ENCODE data around the gene PTX3.

PTX3 gene

DNA sequence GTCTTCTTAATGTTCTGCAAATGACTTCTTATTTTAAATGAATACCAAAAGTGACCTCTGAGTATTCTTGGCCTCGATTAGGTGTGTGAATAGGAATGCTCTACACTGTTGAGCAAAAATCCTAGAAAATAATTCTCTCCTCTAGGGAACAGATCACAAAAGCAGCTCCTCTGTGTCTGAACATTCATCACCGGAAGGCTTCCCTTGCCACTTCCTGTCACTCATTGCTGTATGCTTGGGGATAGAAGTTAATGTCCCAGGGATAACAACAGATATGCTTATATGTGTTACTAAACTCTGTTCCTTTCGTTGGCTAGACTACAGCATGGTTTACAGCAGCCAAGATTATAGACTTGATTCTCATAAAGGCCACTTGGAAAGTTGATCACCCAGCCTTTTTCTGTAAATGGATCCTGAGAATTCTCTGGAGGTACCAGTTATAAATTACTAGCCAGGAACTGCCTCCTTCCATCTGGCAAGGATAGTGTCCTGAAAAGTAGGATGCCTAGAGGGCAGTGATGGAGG, 16.0 kb upstream of the PTX3 start:
- Histone ChIP-seq H2BK12ac (ENCODE audit: low read length) (no peak overlapping the region), H3K18ac (ENCODE audit: low read length) (no peak overlapping the region), H3K79me2 (ENCODE audit: control insufficient read depth, insufficient read depth, low read length, poor library complexity) (no peaks in the 10 kb centered on the region), H3K9ac (ENCODE audit: low read length) (no peak overlapping the region), H4K8ac (ENCODE audit: low read depth, low read length) (no peak overlapping the region), H3K9me3 (ENCODE audit: insufficient read depth, low read depth, low read length) (no peaks in the 10 kb centered on the region), H4K91ac (ENCODE audit: low read depth, low read length) (no peak overlapping the region), H3K14ac (ENCODE audit: low read length) (no peak overlapping the region), H3K4me1 (ENCODE audit: control insufficient read depth in 1 of 2, insufficient read depth in 2 of 2, low read length in 2 of 2) (peaks cover 2 to 3% of the 10 kb centered on the region in 2 experiments), H3K27me3 (ENCODE audit: insufficient read depth, low read length) (no peaks in the 10 kb centered on the region), H2AFZ (ENCODE audit: insufficient read depth, low read length, poor library complexity) (no peak overlapping the region), H2BK5ac (ENCODE audit: low read depth, low read length, poor library complexity) (no peak overlapping the region), H2AK5ac (ENCODE audit: low read length) (no peak overlapping the region), H3K36me3 (ENCODE audit: control insufficient read depth in 1 of 2, insufficient read depth in 2 of 2, low read length in 2 of 2) (no peaks in the 10 kb centered on the region), H3K4me2 (ENCODE audit: low read length) (no peak overlapping the region), H3K4me3 (ENCODE audit: low read depth, low read length) (no peak overlapping the region), H3K23ac (ENCODE audit: low read length) (no peak overlapping the region), H3K79me1 (ENCODE audit: low read length) (no peaks in the 10 kb centered on the region), H2BK120ac (ENCODE audit: insufficient read depth, low read length, poor library complexity) (no peak overlapping the region), H4K12ac (ENCODE audit: low read depth, low read length) (no peak overlapping the region), H3K27ac (ENCODE audit: low read depth, low read length) (no peak overlapping the region), H3K4ac (ENCODE audit: low read depth, low read length) (no peak overlapping the region)
- WGBS (ENCODE audit: extremely low coverage, insufficient coverage, insufficient read length), result no CpG with 5 or more reads among the region's 3 CpGs
- DNase-seq, result no peak

DNA sequence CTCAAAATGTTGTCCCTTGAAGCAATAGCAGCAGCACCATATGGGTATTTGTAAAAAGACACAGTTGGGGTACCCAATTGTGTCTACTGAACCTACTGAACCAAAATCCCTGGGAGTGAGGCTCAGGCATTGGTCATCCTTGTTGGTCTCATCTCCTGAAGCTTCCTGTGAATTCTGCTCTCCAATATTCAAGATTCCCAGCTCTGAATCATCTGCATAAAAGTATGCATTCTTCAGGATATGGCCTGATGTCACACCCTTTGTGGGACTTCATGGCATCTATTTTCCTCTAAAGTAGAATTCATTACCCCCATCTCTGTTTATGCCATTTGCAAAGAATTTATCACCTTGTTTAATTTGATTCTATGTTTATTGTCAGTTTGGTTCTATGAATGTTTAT, 13.3 kb upstream of the PTX3 start:
- Histone ChIP-seq H2BK5ac (ENCODE audit: low read depth, low read length, poor library complexity) (no peak overlapping the region), H3K4ac (ENCODE audit: low read depth, low read length) (no peak overlapping the region), H3K18ac (ENCODE audit: low read length) (no peak overlapping the region), H2BK12ac (ENCODE audit: low read length) (no peak overlapping the region), H4K8ac (ENCODE audit: low read depth, low read length) (no peak overlapping the region), H3K4me2 (ENCODE audit: low read length) (no peak overlapping the region), H4K91ac (ENCODE audit: low read depth, low read length) (no peak overlapping the region), H3K27ac (ENCODE audit: low read depth, low read length) (no peak overlapping the region), H4K12ac (ENCODE audit: low read depth, low read length) (no peak overlapping the region), H2BK120ac (ENCODE audit: insufficient read depth, low read length, poor library complexity) (no peak overlapping the region), H2AK5ac (ENCODE audit: low read length) (no peak overlapping the region), H3K27me3 (ENCODE audit: insufficient read depth, low read length) (no peaks in the 10 kb centered on the region), H3K4me3 (ENCODE audit: low read depth, low read length) (no peak overlapping the region), H3K9me3 (ENCODE audit: insufficient read depth, low read depth, low read length) (no peaks in the 10 kb centered on the region), H3K79me1 (ENCODE audit: low read length) (no peaks in the 10 kb centered on the region), H3K14ac (ENCODE audit: low read length) (no peak overlapping the region), H3K23ac (ENCODE audit: low read length) (no peak overlapping the region), H3K9ac (ENCODE audit: low read length) (no peak overlapping the region), H3K4me1 (ENCODE audit: control insufficient read depth in 1 of 2, insufficient read depth in 2 of 2, low read length in 2 of 2) (no peaks in the 10 kb centered on the region), H2AFZ (ENCODE audit: insufficient read depth, low read length, poor library complexity) (no peak overlapping the region), H3K36me3 (ENCODE audit: control insufficient read depth in 1 of 2, insufficient read depth in 2 of 2, low read length in 2 of 2) (no peaks in the 10 kb centered on the region), H3K79me2 (ENCODE audit: control insufficient read depth, insufficient read depth, low read length, poor library complexity) (no peaks in the 10 kb centered on the region)
- peak; percentile 7 to 71 for DNase-seq

DNA sequence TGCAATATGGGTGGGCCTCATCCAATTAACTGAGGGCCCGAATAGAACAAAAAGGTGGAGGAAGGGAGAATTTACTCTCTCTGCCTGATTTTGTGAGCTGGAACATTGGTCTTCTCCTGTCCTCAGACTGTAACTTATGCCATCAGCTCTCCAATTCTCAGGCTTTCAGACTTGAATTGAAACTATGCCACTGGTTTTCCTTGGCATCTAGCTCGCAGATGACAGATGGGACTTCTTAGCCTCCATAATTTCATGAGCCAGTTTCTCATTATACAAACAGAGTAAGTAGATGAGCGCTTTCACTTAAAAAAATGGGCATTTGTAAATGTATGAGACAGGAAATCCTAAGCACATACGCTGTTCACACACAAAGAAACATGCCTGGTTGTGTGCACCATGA, 8.7 kb upstream of the PTX3 start:
- no peak overlapping the region for H3K4me3 ChIP-seq (ENCODE audit: low read depth, low read length)
- no peak overlapping the region for H4K8ac ChIP-seq (ENCODE audit: low read depth, low read length)
- no peak overlapping the region for H2AK5ac ChIP-seq (ENCODE audit: low read length)
- H4K91ac ChIP-seq (ENCODE audit: low read depth, low read length), result no peak overlapping the region
- H2AFZ ChIP-seq (ENCODE audit: insufficient read depth, low read length, poor library complexity), result no peak overlapping the region
- no peaks in the 10 kb centered on the region for H3K79me1 ChIP-seq (ENCODE audit: low read length)
- no peak overlapping the region for H2BK120ac ChIP-seq (ENCODE audit: insufficient read depth, low read length, poor library complexity)
- DNase-seq, result no peak
- no peak overlapping the region for H4K12ac ChIP-seq (ENCODE audit: low read depth, low read length)
- H3K14ac ChIP-seq (ENCODE audit: low read length), result no peak overlapping the region
- WGBS (ENCODE audit: extremely low coverage, insufficient coverage, insufficient read length), result no CpG with 5 or more reads among the region's 4 CpGs
- H3K4me1 ChIP-seq (ENCODE audit: control insufficient read depth in 1 of 2, insufficient read depth in 2 of 2, low read length in 2 of 2), result no peaks in the 10 kb centered on the region
- no peak overlapping the region for H3K9ac ChIP-seq (ENCODE audit: low read length)
- H3K4ac ChIP-seq (ENCODE audit: low read depth, low read length), result no peak overlapping the region
- no peak overlapping the region for H2BK12ac ChIP-seq (ENCODE audit: low read length)
- H3K4me2 ChIP-seq (ENCODE audit: low read length), result no peak overlapping the region
- no peaks in the 10 kb centered on the region for H3K9me3 ChIP-seq (ENCODE audit: insufficient read depth, low read depth, low read length)
- no peaks in the 10 kb centered on the region for H3K27me3 ChIP-seq (ENCODE audit: insufficient read depth, low read length)
- no peak overlapping the region for H3K18ac ChIP-seq (ENCODE audit: low read length)
- H3K23ac ChIP-seq (ENCODE audit: low read length), result no peak overlapping the region
- no peak overlapping the region for H2BK5ac ChIP-seq (ENCODE audit: low read depth, low read length, poor library complexity)
- H3K79me2 ChIP-seq (ENCODE audit: control insufficient read depth, insufficient read depth, low read length, poor library complexity), result no peaks in the 10 kb centered on the region
- H3K36me3 ChIP-seq (ENCODE audit: control insufficient read depth in 1 of 2, insufficient read depth in 2 of 2, low read length in 2 of 2), result no peaks in the 10 kb centered on the region
- H3K27ac ChIP-seq (ENCODE audit: low read depth, low read length), result no peak overlapping the region

DNA sequence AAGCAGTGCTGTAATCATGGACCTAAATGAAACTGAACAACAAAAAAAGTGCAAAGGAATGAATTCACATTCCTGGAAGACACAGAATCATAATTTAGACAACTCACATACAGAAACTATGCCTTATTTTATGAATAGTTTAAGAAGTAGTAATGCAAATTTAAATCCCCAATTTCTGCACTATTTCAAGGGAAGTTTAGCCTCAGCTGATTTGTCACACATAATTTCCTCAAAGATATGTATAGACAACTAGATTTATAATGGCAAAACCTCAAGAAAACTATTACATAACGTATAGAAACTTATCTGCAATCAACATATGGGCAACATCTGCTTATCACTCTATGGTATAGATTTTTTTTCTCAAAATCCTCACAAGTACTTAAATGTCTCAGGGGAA, 7.8 kb upstream of the PTX3 start:
- Histone ChIP-seq H3K23ac (ENCODE audit: low read length) (no peak overlapping the region), H3K79me2 (ENCODE audit: control insufficient read depth, insufficient read depth, low read length, poor library complexity) (no peaks in the 10 kb centered on the region), H2BK120ac (ENCODE audit: insufficient read depth, low read length, poor library complexity) (no peak overlapping the region), H3K4me1 (ENCODE audit: control insufficient read depth in 1 of 2, insufficient read depth in 2 of 2, low read length in 2 of 2) (no peaks in the 10 kb centered on the region), H3K27ac (ENCODE audit: low read depth, low read length) (no peak overlapping the region), H4K12ac (ENCODE audit: low read depth, low read length) (no peak overlapping the region), H2AFZ (ENCODE audit: insufficient read depth, low read length, poor library complexity) (no peak overlapping the region), H3K9me3 (ENCODE audit: insufficient read depth, low read depth, low read length) (no peaks in the 10 kb centered on the region), H2BK12ac (ENCODE audit: low read length) (no peak overlapping the region), H3K14ac (ENCODE audit: low read length) (no peak overlapping the region), H3K36me3 (ENCODE audit: control insufficient read depth in 1 of 2, insufficient read depth in 2 of 2, low read length in 2 of 2) (no peaks in the 10 kb centered on the region), H3K4ac (ENCODE audit: low read depth, low read length) (no peak overlapping the region), H3K27me3 (ENCODE audit: insufficient read depth, low read length) (no peaks in the 10 kb centered on the region), H3K18ac (ENCODE audit: low read length) (no peak overlapping the region), H4K91ac (ENCODE audit: low read depth, low read length) (no peak overlapping the region), H4K8ac (ENCODE audit: low read depth, low read length) (no peak overlapping the region), H3K4me2 (ENCODE audit: low read length) (no peak overlapping the region), H3K9ac (ENCODE audit: low read length) (no peak overlapping the region), H2BK5ac (ENCODE audit: low read depth, low read length, poor library complexity) (no peak overlapping the region), H3K79me1 (ENCODE audit: low read length) (no peaks in the 10 kb centered on the region), H3K4me3 (ENCODE audit: low read depth, low read length) (no peak overlapping the region), H2AK5ac (ENCODE audit: low read length) (no peak overlapping the region)
- DNase-seq, result no peak
- no CpG with 5 or more reads among the region's 1 CpG for WGBS (ENCODE audit: extremely low coverage, insufficient coverage, insufficient read length)
